GM18870 (cell line): Measurements from ENCODE around the gene ISYNA1.

Experiments
- ATAC-seq: cut with Tn5 transposase; IDR thresholded peaks from one replicate; pipeline ENCODE4 v1.9.1; 2021; ENCODE audit warnings: moderate library complexity; ENCODE audit not compliant: unreplicated experiment

Gene ISYNA1

GRCh38 chr19:18397242-18398202, 40.4 kb downstream of the ISYNA1 start, which contains the start of gene LRRC25:
Gene LRRC25 (minus strand): TSS chr19:18397622. CDS start chr19:18396963, 659 bp downstream.
- no peak for ATAC-seq

GRCh38 chr19:18396471-18397241, 41.3 kb downstream of the ISYNA1 start:
- ATAC-seq: no peak

- no peak for ATAC-seq
Measured at GRCh38 chr19:18393836-18394235, 44.1 kb downstream of the ISYNA1 start.

GRCh38 chr19:18392926-18393325, 45.0 kb downstream of the ISYNA1 start:
- ATAC-seq: no peak

GRCh38 chr19:18392417-18392816, 45.5 kb downstream of the ISYNA1 start:
- no peak for ATAC-seq

- ATAC-seq: no peak
Measured at GRCh38 chr19:18391509-18392075, 46.3 kb downstream of the ISYNA1 start.

GRCh38 chr19:18390065-18390907, 47.6 kb downstream of the ISYNA1 start:
- no peak for ATAC-seq

- no peak for ATAC-seq
Measured at GRCh38 chr19:18389726-18390064, 48.2 kb downstream of the ISYNA1 start.

GRCh38 chr19:18388960-18389725, 48.8 kb downstream of the ISYNA1 start:
- no peak for ATAC-seq

GRCh38 chr19:18388100-18388959, 49.6 kb downstream of the ISYNA1 start:
- ATAC-seq: no peak

- ATAC-seq: no peak
Measured at GRCh38 chr19:18386543-18387271, 51.2 kb downstream of the ISYNA1 start.

GRCh38 chr19:18385675-18386542, 52.0 kb downstream of the ISYNA1 start, which contains the start of gene GDF15:
Gene GDF15 (plus strand): TSS chr19:18386158. CDS start chr19:18386190, 32 bp downstream.
- no peak for ATAC-seq

- ATAC-seq: no peak
Measured at GRCh38 chr19:18385359-18385674, 52.6 kb downstream of the ISYNA1 start.

- ATAC-seq: no peak
Measured at GRCh38 chr19:18384775-18385174, 53.2 kb downstream of the ISYNA1 start.
